ENCODE results near the gene ANKFY1. TPM values are rescaled to one million over a fixed set of nuclear protein-coding genes. Genes with fewer than 3 reads are reported as not detected.

The ANKFY1 gene
- total and polyA plus RNA-seq, 9 of the 15 experiments (the other 6 are each of a cell fraction or from before 2014, with no cell fraction given) = 4.3 to 25.6 (median 12.2) TPM

GRCh38 chr17:4177806-4178205, 86.0 kb downstream of the ANKFY1 start:
- FAIRE-seq (no peak), DNase-seq (ENCODE audit: extremely low read depth in 1 of 4, low spot score in 3 of 4) (no peak), ATAC-seq (no peak)
- H3K36me3 ChIP-seq (ENCODE audit: control insufficient read depth, insufficient read depth, low read length) = peaks cover 89% of the 10 kb centered on the region
- intact Hi-C loops (cut with micrococcal nuclease) = no loop called here
- no peaks in the 10 kb centered on the region for H3K9me1 ChIP-seq (ENCODE audit: control insufficient read depth, insufficient read depth, low read length)
- no peaks in the 10 kb centered on the region for H4K20me1 ChIP-seq (replicated peaks; ENCODE audit: control insufficient read depth, insufficient read depth, low read length)
- H3K9me3 ChIP-seq (replicated peaks; ENCODE audit: control insufficient read depth, insufficient read depth, low read depth, low read length) = no peaks in the 10 kb centered on the region
- H2AFZ ChIP-seq (ENCODE audit: low read depth, low read length) = no peak overlapping the region
- 96% methylated on average over 15 of the region's 21 CpGs for WGBS (ENCODE audit: insufficient coverage, low coverage, missing lambda C conversion rate)
- TF ChIP-seq KLF16 (IDR thresholded peaks at IDR 0.05) (no peak), CLOCK (CRISPR knock-in tag; IDR thresholded peaks at IDR 0.05; ENCODE audit: borderline replicate concordance) (no peak)
- POLR2A ChIA-PET = interaction anchor here (0.7 kb wide), 1 partner anchor 35 kb away, joined by 4 read pairs; the partner anchor contains the start of gene CYB5D2
- BruUV-seq (replicated peaks) = no TSS peak
- H3K4me3 ChIP-seq = no peak overlapping the region
- no peak overlapping the region for H3K4me2 ChIP-seq (ENCODE audit: insufficient read depth, low read length)
- H3K27ac ChIP-seq (ENCODE audit: extremely low read depth, low read depth, low read length) = no peak overlapping the region
- no peak overlapping the region for H3K9ac ChIP-seq (ENCODE audit: insufficient read depth in 1 of 2, low read depth in 2 of 2, low read length in 2 of 2)
- in situ Hi-C loops (cut with MboI) = no loop called here
- no peaks in the 10 kb centered on the region for H3K4me1 ChIP-seq (replicated peaks in 1 of 2; ENCODE audit: control insufficient read depth in 2 of 2, insufficient read depth in 2 of 2, low read length in 2 of 2)
- no peaks in the 10 kb centered on the region for H3K27me3 ChIP-seq (ENCODE audit: control insufficient read depth in 2 of 2, insufficient read depth in 2 of 2, low read length in 2 of 2)
- no peaks in the 10 kb centered on the region for H3K79me2 ChIP-seq (ENCODE audit: control insufficient read depth, insufficient read depth, low read length)
- CTCF ChIA-PET (ENCODE audit: low intra/inter-chr PET ratio) = no interaction called here

Data from K562 (cell line).